GM19328 (cell line): ENCODE measurements around the gene ABCF3.

ENCODE experiments used
- ATAC-seq: cut with Tn5 transposase; IDR thresholded peaks from one replicate; pipeline ENCODE4 v1.9.1; 2021; ENCODE audit warnings: mild to moderate bottlenecking, moderate library complexity; ENCODE audit not compliant: unreplicated experiment

Gene ABCF3

DNA sequence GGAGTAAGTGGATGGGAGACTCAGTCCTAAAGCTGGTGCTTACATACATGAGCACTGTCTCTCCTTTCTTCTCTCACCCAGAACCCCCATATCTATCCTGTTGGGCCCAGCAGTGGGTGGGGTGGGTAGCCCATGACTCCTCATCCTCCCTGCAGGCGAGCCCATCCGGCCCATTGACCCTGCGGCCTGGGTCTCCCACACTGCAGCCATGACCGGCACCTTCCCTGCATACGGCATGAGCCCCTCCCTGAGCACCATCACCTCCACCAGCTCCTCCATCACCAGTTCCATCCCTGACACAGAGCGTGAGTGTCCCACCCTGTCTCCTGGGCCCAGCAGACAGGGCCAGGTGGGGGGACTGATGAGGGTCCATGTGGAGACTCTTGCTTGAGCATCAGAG is 19.3 kb upstream of the ABCF3 start:
- ATAC-seq = no peak

DNA sequence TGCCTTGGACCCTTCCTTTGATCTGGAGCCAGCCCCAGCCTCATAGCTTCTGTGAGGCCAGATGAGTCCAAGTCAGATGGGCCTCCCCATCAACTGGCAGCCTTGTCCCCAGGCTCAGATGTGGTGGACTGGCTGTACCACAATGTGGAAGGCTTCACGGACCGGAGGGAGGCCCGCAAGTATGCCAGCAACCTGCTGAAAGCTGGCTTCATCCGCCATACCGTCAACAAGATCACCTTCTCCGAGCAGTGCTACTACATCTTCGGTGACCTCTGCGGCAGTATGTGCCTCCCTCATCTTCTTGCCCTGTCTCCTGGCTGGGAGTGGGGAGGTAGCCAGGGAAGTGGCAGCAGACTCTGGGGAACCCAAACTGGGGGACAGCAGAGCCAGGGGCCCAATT is 18.2 kb upstream of the ABCF3 start:
- ATAC-seq = no peak

DNA sequence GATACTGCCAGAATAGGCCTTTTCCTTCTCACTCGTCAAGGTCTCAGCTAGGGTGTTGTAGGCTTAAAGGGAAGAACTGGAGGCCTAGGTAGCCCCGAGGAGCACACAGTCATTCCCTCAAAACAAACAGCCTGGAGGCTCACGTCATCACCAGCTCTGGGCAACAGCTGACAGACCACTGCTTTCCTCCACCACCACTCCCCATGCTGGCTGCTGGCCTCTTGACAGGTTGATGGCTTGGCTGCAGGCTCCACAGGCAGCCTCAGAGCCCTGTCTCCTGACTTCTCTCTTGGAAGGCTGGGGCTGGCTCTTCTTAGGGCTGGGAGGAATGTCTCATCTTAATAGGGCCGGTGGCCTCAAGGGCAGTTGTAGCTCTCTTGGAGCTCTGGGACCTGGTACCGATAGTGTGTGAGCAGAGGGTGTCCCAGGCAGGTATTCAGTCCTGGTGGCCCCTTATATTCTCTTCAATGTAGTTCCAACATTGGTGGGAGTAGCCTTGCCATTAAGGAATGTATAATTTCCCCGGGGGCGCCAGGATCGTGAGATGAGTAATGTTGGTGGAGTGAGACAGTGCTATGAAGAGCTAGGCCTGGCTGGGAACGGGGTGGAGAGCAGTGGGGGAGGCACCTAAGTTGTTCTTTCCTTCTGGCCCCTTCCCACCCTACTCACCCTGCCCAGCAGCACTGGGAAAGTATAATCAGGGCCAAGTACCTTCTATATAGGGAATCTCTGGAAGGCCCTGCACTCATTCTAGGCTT is 17.5 kb upstream of the ABCF3 start:
- ATAC-seq = no peak

DNA sequence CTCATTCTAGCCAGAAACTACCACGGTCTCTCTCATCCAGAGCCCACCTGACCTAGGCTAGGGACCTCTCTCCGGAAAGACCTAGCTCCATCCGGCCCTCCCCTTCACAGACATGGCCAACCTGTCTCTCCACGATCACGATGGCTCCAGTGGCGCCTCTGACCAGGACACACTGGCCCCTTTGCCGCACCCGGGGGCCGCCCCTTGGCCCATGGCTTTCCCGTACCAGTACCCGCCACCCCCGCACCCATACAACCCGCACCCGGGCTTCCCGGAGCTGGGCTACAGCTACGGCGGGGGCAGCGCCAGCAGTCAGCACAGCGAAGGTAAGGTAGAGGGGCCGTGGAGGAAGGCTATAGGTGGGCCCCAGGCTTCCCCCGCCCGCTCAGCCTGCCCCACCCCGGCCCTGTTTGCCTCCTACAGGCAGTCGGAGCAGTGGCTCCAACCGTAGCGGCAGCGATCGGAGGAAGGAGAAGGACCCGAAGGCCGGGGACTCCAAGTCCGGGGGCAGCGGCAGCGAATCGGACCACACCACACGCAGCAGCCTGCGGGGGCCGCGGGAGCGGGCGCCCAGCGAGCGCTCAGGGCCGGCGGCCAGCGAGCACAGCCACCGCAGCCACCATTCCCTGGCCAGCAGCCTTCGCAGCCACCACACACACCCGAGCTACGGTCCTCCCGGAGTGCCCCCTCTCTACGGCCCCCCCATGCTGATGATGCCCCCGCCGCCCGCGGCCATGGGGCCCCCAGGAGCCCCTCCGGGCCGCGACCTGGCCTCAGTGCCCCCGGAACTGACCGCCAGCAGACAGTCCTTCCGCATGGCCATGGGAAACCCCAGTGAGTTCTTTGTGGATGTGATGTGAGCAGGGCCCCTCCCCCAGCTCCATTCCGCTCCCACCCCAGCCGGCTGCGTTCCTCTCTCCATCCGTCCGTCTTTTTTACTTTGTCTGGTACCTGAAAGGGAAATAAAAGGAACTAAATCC is 15.8 kb upstream of the ABCF3 start:
- ATAC-seq = no peak

DNA sequence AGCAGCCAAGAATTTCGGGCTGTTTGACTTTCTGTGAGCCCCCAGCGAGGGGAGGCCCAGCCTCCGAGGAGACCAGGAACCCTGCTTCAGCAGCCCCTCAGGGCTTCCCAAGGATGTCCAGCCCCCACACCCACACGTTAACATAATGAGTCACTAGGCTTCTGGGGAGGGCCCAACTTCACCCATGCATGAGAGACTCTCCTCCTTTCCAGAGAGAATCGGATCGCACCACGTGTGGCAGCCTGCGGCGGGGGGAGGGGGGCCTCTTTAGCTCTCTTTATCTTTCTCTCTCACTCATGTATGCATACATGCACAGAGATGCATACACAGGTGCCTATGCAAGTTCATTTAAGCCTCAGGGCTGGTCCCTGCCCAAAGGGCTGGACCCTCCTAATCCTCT is 14.4 kb upstream of the ABCF3 start:
- ATAC-seq = no peak

DNA sequence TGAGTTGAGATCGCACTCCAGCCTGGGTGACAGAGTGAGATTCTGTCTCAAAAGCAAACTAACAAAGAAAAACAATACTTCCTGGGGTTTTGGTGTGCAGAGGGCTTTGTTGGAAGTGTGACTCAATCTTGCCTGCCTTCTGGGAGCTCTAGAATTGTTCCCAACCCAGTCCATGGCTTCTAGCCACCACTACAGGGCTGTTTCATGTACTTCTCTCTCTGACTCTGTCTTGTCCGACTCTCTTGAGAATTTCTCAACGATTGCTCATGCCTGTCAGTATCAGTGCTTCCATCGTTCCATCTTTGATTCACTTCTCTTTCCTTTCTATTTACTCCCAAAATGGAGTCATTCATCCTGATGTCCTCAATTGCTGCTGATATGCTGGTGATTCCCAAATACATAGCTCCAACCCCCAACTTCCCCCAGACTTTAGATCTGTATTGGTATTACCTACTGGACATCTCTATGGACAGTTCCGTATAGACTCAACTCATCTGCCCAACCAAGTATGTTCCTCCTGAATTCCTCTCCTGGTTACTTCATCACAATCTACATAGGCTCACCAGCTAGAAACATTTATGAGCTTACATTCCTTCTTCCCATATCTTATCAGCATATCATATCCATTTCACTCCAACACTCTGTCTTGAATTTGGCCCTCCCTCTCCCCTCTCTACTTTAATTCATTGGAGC is 13.2 kb upstream of the ABCF3 start:
- ATAC-seq = no peak

DNA sequence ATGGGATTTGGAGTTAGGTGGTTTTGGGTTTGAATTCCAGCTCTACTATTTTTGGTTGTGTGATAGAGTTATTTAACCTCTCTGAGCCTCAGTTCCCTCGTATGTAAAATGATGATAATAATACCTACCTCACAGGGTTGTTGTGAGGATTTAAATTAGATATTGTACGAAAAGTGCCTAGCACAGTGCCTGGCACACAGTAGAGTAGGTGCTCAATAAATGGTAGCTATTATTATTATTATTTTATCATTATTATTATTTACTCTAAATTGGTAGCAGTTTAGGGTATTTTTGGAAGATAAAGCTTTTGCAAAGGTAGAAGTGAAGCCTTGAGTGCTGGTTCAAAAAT is 12.7 kb upstream of the ABCF3 start:
- ATAC-seq = no peak

DNA sequence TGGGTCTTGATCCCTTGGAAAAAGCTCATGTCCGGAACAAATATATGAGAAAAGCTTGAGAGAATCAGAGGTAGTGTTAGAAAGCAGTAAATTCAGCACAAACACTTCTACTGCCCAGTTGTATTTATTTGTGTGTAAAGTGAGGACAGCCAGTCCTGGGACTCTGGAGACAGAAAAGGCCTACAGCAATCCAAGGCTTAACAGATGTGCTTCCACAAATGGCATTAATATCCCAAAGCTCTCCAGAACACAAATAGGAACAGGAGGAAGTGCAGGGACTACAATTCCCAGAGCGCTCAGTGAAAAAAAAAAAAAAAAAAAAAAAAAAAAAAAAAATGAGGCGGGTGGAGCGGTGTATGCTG is 11.7 kb upstream of the ABCF3 start:
- ATAC-seq = no peak

DNA sequence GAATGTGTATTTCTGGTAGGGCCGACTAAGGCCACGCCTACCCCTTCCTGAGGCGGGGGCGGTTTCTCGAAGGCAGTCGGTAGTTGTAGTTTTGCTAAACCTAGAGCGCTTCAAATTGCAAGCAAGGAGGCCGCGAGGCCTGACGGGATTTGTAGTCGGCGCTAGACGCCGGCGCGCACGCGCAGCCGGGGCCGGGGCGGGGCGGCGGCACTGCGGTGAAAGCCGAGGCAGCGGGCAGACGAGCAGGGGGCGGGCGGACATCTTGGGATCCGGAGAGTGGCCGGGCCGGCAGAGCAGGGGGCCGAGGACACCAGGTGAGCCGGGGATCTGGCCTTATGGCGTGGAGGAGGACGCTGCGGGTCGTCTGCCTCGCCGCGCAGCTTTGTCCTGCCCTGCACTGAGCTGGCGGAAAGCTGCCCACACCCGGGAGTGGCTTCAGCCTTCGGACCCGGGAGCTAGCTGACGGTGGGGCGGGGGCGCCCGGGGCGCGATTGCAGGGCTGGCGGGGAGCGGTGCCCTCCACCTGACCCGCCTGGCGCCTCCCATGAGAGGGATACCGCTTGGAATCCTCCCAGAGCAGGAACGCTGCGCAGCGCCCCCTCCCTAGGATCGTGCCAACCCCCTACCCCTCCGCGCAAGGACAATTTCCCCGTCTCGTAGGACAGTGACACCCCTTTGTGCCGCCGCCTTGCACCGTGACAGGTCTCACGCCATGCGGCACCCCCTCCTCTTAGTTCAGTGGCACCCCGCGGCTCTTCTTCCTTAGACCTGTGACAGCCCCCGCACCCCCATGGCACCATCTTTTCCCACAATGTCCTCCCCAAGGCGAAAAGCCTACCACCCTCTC is 11.1 kb upstream of the ABCF3 start, which contains the start of gene AP2M1:
Gene AP2M1, plus strand, starts transcription at position 210 of the 847 bp plus-strand sequence. CDS start 2,139 bp downstream, outside the sequence.
- peak; percentile 93 for ATAC-seq

DNA sequence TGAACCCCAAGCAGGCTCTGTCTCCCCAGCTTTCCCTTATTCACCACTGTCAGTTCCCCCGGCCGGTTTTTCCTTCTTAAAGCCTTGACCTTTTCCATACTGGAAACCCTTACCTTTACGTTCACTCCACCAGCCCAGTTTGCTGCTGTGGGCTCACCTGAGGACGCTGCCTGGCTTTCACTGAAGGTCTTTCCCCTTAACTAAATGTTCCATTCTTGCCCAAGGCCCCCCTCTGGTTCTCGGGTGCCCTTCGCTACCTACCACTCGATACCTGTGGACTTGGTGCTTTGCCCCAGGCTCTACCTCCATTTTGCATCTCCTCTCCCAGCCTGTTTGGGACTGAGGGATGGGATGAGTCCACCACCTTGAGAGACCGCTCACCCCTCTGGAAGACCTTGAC is 10.5 kb upstream of the ABCF3 start:
- ATAC-seq = no peak

DNA sequence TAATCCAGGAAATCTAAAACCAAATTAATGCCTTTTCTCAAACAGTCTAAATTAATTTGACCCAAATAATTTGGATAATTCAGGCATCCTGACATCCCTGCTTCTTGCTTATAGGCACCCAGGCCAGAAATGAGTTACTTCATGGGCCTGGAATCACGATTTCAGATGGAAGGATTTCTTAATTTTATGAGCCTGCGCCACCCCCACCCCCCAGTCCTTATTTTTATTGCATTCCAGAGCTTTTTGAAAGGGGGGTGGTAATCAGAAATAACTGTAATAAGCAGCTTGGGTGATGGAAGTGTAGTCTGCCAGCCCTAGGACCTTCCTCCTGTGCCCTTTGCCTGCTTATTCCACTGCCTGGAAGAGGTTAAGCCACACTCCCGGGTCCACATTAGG is 10.0 kb upstream of the ABCF3 start:
- no peak for ATAC-seq

DNA sequence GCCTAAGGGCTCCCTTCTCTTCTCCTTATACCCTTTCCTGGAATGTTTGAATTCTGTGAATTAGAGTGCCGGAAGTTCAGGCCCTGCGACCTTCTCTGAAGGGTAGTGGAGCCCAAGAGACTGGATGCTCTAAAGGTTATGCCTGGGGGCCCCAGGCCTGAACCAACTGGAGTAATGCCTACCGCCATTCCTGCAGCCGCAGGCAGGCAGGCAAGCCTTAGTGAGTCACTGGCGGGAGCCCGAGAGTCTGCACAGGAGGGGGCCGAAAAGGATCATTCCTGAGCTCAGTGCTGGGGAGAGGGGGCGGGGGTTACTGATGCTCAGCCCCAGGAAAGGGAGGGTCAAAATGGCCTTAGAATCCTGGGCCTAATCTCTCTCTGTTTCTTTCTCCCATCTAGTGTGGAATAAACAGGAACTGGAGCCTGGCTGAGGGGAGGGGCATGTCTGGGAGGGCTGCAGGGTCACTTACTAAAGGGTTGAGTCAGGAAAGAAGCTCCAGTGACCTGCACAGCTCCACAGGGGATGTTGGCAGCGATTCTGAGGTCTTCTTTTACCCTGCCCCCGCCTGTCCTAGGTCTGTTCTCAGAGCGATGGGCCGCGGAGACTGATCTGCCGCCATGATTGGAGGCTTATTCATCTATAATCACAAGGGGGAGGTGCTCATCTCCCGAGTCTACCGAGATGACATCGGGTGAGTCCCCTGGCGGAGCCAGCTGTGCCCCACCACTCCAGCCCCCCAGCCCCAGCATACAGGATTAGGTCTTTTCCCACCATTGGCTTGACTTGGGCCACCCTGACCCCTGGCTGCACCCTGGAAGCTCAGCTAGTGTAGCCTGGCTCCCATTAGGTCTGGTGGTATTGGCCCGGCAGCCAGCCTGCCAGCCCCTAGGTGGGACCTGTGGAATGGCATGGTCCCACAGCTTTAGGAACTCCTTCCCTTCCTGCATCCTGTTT is 9.3 kb upstream of the ABCF3 start:
- no peak for ATAC-seq

DNA sequence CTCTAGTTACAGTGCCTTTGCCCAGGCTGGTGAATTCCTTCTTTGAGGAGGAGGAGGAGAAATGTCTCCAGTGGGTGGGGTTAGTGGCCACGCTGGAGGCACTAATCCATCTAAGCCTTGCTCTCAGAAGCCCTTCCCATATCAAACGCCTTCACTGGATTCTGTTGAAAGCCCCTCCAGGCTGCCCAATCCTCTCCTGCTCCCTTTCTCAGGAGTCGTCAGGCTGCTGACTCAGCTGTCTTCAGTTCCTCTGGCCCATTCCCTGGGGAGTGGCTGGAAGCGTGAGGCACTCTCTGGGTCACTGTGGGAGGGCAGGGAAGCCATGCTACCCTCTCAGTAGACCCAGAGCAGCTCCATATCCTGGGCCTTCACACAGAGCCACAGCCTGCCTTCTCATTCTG is 8.7 kb upstream of the ABCF3 start:
- no peak for ATAC-seq

DNA sequence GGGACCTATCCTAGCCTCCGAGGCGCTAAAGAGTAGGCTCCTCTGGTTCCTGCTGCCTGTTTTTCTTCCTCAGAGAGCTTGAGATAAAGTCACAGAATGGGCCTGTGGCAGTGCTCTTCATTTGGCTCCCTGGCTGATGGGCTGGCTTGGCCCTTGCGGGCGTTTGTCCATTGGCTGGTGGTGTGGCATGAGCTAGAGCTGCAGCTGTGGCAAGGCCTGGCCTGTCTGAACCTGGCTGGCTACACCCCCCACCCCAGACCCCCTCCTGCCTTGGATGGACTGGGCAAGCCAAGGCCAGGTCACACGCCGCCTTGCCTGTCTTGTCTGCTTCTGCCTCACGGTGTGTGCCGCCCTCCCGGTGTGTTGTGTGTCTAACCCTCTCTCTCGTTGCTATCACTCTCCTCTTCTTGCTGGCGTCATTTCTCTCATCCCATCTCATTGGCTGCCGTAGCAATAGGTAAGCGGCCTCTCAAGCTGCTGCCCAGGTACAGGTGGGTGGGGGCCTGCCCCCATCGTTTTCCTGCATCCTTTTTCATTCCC is 8.2 kb upstream of the ABCF3 start:
- no peak for ATAC-seq

DNA sequence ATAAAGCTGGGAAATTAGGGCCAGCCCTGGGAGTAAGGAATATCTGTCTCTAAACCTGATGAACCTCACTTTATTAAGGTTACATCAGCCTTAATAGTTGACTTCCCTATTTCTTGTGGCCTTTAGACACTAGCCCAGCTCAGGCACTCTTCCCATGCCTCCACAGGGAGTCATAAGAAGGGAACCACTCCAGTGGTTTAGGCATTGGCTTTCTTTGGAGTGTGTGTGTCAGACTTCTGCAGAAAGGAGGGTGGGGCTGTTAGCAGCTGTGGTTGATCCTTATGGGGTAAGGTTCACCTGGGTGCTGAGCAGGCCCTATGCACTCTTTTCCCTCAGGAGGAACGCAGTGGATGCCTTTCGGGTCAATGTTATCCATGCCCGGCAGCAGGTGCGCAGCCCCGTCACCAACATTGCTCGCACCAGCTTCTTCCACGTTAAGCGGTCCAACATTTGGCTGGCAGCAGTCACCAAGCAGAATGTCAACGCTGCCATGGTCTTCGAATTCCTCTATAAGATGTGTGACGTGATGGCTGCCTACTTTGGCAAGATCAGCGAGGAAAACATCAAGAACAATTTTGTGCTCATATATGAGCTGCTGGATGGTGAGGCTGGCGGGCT is 7.4 kb upstream of the ABCF3 start:
- no peak for ATAC-seq

DNA sequence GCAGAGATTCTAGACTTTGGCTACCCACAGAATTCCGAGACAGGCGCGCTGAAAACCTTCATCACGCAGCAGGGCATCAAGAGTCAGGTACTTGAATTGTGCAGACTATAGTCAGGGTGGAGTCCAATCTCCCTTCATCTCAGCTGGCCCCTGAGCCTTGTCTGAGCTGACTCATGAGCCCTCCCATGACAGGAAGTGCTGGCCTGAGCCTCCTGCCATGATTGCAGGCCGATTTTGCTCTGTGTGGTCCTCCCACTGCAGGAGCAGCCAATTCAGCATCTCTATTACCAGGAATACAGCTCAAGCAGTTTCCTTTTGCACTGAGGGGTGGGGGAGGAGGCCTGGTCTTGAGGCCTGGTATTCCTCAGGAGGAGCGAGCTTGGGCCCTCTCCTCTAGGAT is 5.8 kb upstream of the ABCF3 start:
- no peak for ATAC-seq

DNA sequence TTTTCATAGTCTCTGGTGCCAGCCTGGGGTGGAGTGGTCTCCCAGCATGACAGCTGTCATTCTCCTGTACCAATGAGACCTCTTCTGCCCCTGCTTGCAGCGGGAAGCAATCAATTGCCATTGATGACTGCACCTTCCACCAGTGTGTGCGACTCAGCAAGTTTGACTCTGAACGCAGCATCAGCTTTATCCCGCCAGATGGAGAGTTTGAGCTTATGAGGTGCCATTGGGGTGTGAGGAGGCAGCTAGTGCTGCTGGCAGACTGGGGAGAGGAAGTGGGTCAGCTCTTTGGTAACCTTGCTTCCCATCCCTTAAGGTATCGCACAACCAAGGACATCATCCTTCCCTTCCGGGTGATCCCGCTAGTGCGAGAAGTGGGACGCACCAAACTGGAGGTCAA is 4.4 kb upstream of the ABCF3 start:
- ATAC-seq = no peak

DNA sequence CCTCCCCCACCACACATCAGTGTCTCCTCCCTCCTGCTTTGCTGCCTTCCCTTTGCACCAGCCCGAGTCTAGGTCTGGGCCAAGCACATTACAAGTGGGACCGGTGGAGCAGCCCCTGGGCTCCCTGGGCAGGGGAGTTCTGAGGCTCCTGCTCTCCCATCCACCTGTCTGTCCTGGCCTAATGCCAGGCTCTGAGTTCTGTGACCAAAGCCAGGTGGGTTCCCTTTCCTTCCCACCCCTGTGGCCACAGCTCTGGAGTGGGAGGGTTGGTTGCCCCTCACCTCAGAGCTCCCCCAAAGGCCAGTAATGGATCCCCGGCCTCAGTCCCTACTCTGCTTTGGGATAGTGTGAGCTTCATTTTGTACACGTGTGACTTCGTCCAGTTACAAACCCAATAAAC is 2.3 kb upstream of the ABCF3 start:
- no peak for ATAC-seq
